VCaP (cell line): Measurements from ENCODE around the gene TTYH1.

ENCODE experiments used
- H3K27ac ChIP-seq: fragments of 450-650 bp; 2 replicates; pipeline ENCODE4 v1.5.1; 2017
- CTCF ChIP-seq: fragments of 450-650 bp; conservative IDR thresholded peaks from 2 replicates; pipeline ENCODE4 v1.5.1; 2017; ENCODE audit warnings: mild to moderate bottlenecking, moderate library complexity

TTYH1 gene

GRCh38 chr19:54451331-54451871 lies 36.1 kb downstream of the TTYH1 start:
- TF ChIP-seq CTCF, result no peak
- no peak overlapping the region; the same call in 1 of the 2 replicates for H3K27ac ChIP-seq

DNA sequence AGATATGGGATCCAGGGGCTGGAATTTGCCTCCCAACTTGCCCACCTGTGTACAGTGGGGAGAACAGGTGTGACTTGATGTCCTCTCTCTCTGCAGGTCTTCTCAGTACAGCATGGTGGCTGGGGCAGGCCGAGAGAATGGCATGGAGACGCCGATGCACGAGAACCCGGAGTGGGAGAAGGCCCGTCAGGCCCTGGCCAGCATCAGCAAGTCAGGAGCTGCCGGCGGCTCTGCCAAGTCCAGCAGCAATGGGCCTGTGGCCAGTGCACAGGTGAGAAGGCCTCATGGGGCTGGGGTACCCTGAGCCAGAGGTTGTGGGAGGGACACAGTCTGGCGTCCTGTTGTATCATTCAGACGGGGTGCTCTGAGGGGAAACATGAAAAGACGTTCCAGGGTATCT lies 36.7 kb downstream of the TTYH1 start:
- no peak for TF ChIP-seq CTCF
- H3K27ac ChIP-seq, result no peak overlapping the region

GRCh38 chr19:54452626-54453025 lies 37.4 kb downstream of the TTYH1 start:
- TF ChIP-seq CTCF, result no peak
- no peak overlapping the region for H3K27ac ChIP-seq

DNA sequence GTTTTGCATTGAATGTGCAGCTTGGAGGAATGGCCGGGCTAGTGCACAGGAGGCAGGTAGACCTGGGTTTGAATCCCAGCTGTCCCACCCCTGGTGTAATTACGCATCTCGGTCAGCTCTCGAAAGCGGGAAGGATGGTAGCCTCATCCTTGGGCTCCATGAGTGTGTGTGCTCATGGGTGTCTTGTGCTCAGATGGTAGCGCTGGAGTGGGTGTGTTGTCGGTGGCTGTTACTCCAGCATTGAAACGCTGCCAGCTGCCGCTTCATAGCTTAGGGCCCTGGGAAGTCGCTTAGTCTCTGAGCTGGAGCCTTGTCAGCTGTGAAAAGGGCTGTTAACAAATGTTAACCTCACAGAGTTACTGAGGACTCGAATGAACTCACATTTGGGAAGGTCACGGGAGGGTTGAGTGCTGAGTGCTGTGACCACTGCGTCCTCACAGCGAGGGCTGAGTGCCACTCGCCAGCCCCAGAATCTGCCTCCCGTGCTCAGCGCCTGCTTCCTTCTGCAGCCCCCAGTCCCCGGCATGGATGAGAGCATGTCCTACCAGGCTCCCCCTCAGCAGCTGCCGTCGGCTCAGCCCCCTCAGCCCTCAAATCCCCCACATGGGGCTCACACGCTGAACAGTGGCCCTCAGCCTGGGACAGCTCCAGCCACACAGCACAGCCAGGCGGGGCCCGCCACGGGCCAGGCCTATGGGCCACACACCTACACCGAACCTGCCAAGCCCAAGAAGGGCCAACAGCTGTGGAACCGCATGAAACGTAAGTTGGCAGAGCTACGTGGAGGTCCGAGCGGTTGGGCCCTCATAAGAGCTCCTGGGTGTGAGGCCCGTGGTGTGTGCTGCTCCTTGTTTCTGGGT lies 38.9 kb downstream of the TTYH1 start:
- TF ChIP-seq CTCF, result no peak
- no peak overlapping the region for H3K27ac ChIP-seq

- no peak overlapping the region for H3K27ac ChIP-seq
- no peak for TF ChIP-seq CTCF
Observed at GRCh38 chr19:54454781-54455675, 39.8 kb downstream of the TTYH1 start.

DNA sequence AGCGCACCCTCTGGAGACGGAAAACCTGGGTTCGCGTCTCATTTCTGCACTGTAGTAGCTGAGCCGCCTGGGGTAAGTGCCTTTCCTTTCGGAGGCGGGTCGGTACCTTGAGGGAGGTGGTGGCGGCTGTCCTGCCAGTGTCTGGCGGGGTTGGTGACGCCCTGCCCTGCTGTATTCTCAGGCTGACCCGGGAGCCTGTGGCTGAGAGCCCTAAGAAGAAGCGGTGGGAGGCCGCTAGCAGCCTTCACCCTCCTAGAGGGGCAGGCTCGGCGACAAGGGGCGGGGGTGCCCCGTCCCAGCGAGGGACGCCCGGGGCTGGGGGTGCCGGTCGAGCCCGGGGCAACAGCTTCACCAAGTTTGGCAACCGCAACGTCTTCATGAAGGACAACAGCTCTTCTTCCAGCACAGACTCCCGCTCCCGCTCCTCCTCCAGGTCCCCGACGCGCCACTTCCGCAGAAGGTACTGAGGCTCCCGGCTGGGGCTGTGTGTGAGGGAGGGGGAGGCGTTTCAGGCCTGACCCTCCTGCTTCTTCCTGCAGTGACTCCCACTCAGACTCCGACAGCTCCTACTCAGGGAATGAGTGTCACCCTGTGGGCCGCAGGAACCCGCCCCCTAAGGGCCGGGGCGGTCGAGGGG lies 40.6 kb downstream of the TTYH1 start:
- TF ChIP-seq CTCF, result no peak
- no peak overlapping the region for H3K27ac ChIP-seq
